K562 (cell line): ENCODE measurements around the gene SEC16A. TPM values are rescaled to one million over a fixed set of nuclear protein-coding genes. Genes with fewer than 3 reads are reported as not detected.
A peak's percentile ranks its signal among the peaks of the same experiment; 100 is the strongest.

Source experiments
- AFF1 ChIP-seq, 2 experiments: fragments of 450-650 bp; IDR thresholded peaks; 2 replicates each; pipeline ENCODE4 v1.6.1; 2018; ENCODE audit warnings: mild to moderate bottlenecking in 2 of 2, low read depth in 1 of 2; ENCODE audit not compliant: partially characterized antibody in 2 of 2
- C11orf30 ChIP-seq: fragments of 450-650 bp; IDR thresholded peaks from 2 replicates; pipeline ENCODE4 v1.6.1; 2016; ENCODE audit warnings: low read depth, mild to moderate bottlenecking
- CBFA2T3 ChIP-seq: fragments of 450-650 bp; IDR thresholded peaks from 2 replicates; pipeline ENCODE4 v1.6.1; 2017
- CXXC5 ChIP-seq: fragments of 250-450 bp; sonication (Bioruptor Pico); IDR thresholded peaks from 2 replicates; pipeline ENCODE4 v1.8.0; 2022; ENCODE audit warnings: inconsistent platforms, mild to moderate bottlenecking, moderate library complexity
- FIP1L1 ChIP-seq: fragments of 200-400 bp; formaldehyde crosslinking; IDR thresholded peaks from 2 replicates; pipeline ENCODE4 v1.6.1; 2018; ENCODE audit warnings: mild to moderate bottlenecking, low read depth, low read length; ENCODE audit not compliant: poor library complexity, severe bottlenecking
- MLX ChIP-seq, 2 experiments: fragments of 450-650 bp in 1 of 2; sonication (generic) in 1 of 2; formaldehyde crosslinking; conservative IDR thresholded peaks; 2 replicates each; pipeline versions ENCODE4 v1.4.0 to v1.8.1; 2020 to 2022; ENCODE audit warnings: mild to moderate bottlenecking in 1 of 2, missing genetic modification reagents in 1 of 2
- TBP ChIP-seq: optimal IDR thresholded peaks from 2 replicates; pipeline ENCODE3; 2011; ENCODE audit warnings: low read depth, low read length, improper control_type of control experiment
- TSC22D4 ChIP-seq: fragments of 450-650 bp; IDR thresholded peaks from 2 replicates; pipeline ENCODE4 v1.6.1; 2016; ENCODE audit warnings: missing genetic modification characterization, missing biosample characterization, control low read depth
- ZBTB12 ChIP-seq: fragments of 250-450 bp; sonication (Bioruptor Pico); IDR thresholded peaks from 2 replicates; pipeline ENCODE4 v1.4.0; 2020
- ZFPM2 ChIP-seq: fragments of 250-450 bp; sonication (Bioruptor Pico); IDR thresholded peaks from 2 replicates; pipeline ENCODE4 v1.5.1; 2022; ENCODE audit warnings: mild to moderate bottlenecking
- polyA plus RNA-seq, 8 experiments: library from polyadenylated mRNA; depleted of rRNA in 4 of 8; stranded (reverse) in 5 of 8; unstranded in 3 of 8; fragments of >200 nt; fragmentation: Nextera tagmentation in 2 of 8; fragmentation: Illumina TruSeq in 1 of 8; extraction: Ambion mirVana in 2 of 8; extraction: Trizol in 1 of 8; gene quantifications; 2 replicates each; pipeline versions ENCODE4 v1.2.1 to v1.2.3, GENCODE V29; 2011 to 2014; ENCODE audit warnings: inconsistent platforms in 1 of 8, missing spikeins in 1 of 8
- total RNA-seq, 7 experiments: library from RNA; depleted of rRNA in 6 of 7; stranded (reverse); fragments of >200 nt in 6 of 7; fragmentation: Illumina TruSeq in 2 of 7; extraction: Trizol in 2 of 7; gene quantifications; 2 replicates each; pipeline versions ENCODE4 v1.2.1 to v1.2.3, GENCODE V29; 2011 to 2021; ENCODE audit warnings: low replicate concordance in 1 of 7

SEC16A gene
- total and polyA plus RNA-seq, 9 of the 15 experiments (the other 6 are each of a cell fraction or from before 2014, with no cell fraction given) = 8.3 to 62.8 (median 14.0) TPM

- TF ChIP-seq TBP (peak; percentile 15), MLX (CRISPR knock-in tag; conservative IDR thresholded peaks at IDR 0.05) (no peak), CXXC5 (CRISPR knock-in tag) (peak; percentile 67), FIP1L1 (peak; percentile 44), AFF1 (IDR thresholded peaks at IDR 0.05; ENCODE audit: low read depth in 1 of 2, partially characterized antibody in 2 of 2) (no peak), CBFA2T3 (no peak), C11orf30 (no peak), ZBTB12 (CRISPR knock-in tag) (no peak), TSC22D4 (no peak), ZFPM2 (no peak)
These were observed 43.1 kb downstream of the SEC16A start, which contains the start of gene INPP5E (continued) for GRCh38 chr9:136439481-136440408.
